Endothelial cell of umbilical vein (primary cell): ENCODE measurements around the gene PTPRH.

ENCODE experiments used
- CTCF ChIP-seq, 2 donors: IDR thresholded peaks; 1 replicate in 1 of 2; 2 replicates in 1 of 2; pipeline ENCODE4 v1.5.1; 2011; ENCODE audit warnings: low read length in 2 of 2, mild to moderate bottlenecking in 2 of 2, moderate library complexity in 2 of 2, control low read depth in 1 of 2, inconsistent platforms in 1 of 2, low read depth in 1 of 2; ENCODE audit not compliant: insufficient read depth in 1 of 2; ENCODE audit errors: extremely low read depth in 1 of 2
- EZH2 ChIP-seq: IDR thresholded peaks from 2 replicates; pipeline ENCODE4 v1.6.1; 2012; ENCODE audit warnings: borderline replicate concordance, low read depth, mild to moderate bottlenecking, moderate library complexity, low read length, inconsistent platforms; ENCODE audit not compliant: severe bottlenecking
- FOS ChIP-seq: IDR thresholded peaks from 2 replicates; pipeline ENCODE4 v1.6.1; 2011; ENCODE audit warnings: mild to moderate bottlenecking, low read length, moderate library complexity, borderline replicate concordance; ENCODE audit not compliant: insufficient read depth
- JUN ChIP-seq: IDR thresholded peaks from 2 replicates; pipeline ENCODE4 v1.6.1; 2011; ENCODE audit warnings: borderline replicate concordance, low read depth; ENCODE audit not compliant: insufficient read length, insufficient read depth
- MAX ChIP-seq: IDR thresholded peaks from 2 replicates; pipeline ENCODE4 v1.6.1; 2011; ENCODE audit not compliant: insufficient read depth, insufficient read length
- MYC ChIP-seq: IDR thresholded peaks from one replicate; pipeline ENCODE4 v1.6.1; 2011; ENCODE audit warnings: mild to moderate bottlenecking, low read depth, low read length
- POLR2A ChIP-seq: IDR thresholded peaks from 2 replicates; pipeline ENCODE4 v1.6.1; 2012; ENCODE audit warnings: low read depth, mild to moderate bottlenecking, control low read depth, low read length
- POLR2AphosphoS5 ChIP-seq: IDR thresholded peaks from 2 replicates; pipeline ENCODE4 v1.6.1; 2012; ENCODE audit warnings: low read depth, mild to moderate bottlenecking, control low read depth, low read length, moderate library complexity; ENCODE audit not compliant: insufficient read depth

- TF ChIP-seq CTCF (IDR thresholded peaks at IDR 0.05; ENCODE audit: extremely low read depth in 1 of 2, insufficient read depth in 1 of 2, low read depth in 1 of 2, low read length in 2 of 2) (no peak), POLR2A (no peak), MYC (no peak), EZH2 (no peak), POLR2AphosphoS5 (no peak), FOS (no peak), JUN (no peak), MAX (no peak)
Measured at GRCh38 chr19:55193481-55193880, 15.8 kb downstream of the PTPRH start.
